Upper lobe of right lung (tissue), 1 donor: Measurements from ENCODE around the gene NRP1. TPM values are rescaled to one million over a fixed set of nuclear protein-coding genes. Genes with fewer than 3 reads are reported as not detected.
A peak's percentile ranks its signal among the peaks of the same experiment; 100 is the strongest.

Experiments
- ATAC-seq: fragments of 200-7000 bp; cut with Tn5 transposase; one replicate; pipeline ENCODE4 v1.9.1; 2020; ENCODE audit warnings: mild to moderate bottlenecking, moderate library complexity
- DNase-seq: peaks from one replicate; pipeline ENCODE4 v3.0.0-alpha.2; 2020
- H3K27ac ChIP-seq: fragments of 200-600 bp; one replicate; pipeline ENCODE4 v1.8.0; 2022
- H3K27me3 ChIP-seq: fragments of 200-600 bp; one replicate; pipeline ENCODE4 v1.8.0; 2022; ENCODE audit warnings: mild to moderate bottlenecking
- H3K36me3 ChIP-seq: fragments of 200-600 bp; one replicate; pipeline ENCODE4 v1.8.0; 2022
- H3K4me1 ChIP-seq: fragments of 200-600 bp; one replicate; pipeline ENCODE4 v1.8.0; 2022
- H3K4me3 ChIP-seq: fragments of 200-600 bp; one replicate; pipeline ENCODE4 v1.8.0; 2022; ENCODE audit warnings: mild to moderate bottlenecking
- H3K9me3 ChIP-seq: fragments of 200-600 bp; one replicate; pipeline ENCODE4 v1.8.0; 2022
- intact Hi-C: fragments of 100-400 bp; cut with DNase I; formaldehyde crosslinking; loops from one replicate; pipeline ENCODE4 v1.11.0; 2022
- total RNA-seq: library from RNA; stranded (reverse); fragmentation: NEBNext Ultra II Directional; extraction: Animal tissue kit (Norgen Biotek cat#: 25700); gene quantifications from one replicate; pipeline ENCODE4 v1.2.1, GENCODE V29; 2021
- TF ChIP-seq, protein P1 (sequence below): fragments of 200-600 bp; IDR thresholded peaks from one replicate; pipeline ENCODE4 v1.8.0; 2022; ENCODE audit warnings: antibody characterized with exemption
- donor health status: DM: no; HTN: yes; CAD: no; lungs with severe emphysema.

NRP1 gene
- total RNA-seq, 1 donor from 2014 or later, result 139 TPM

GRCh38 chr10:33257439-33258080 lies 76.9 kb downstream of the NRP1 start:
- TF ChIP-seq, protein P1, sequence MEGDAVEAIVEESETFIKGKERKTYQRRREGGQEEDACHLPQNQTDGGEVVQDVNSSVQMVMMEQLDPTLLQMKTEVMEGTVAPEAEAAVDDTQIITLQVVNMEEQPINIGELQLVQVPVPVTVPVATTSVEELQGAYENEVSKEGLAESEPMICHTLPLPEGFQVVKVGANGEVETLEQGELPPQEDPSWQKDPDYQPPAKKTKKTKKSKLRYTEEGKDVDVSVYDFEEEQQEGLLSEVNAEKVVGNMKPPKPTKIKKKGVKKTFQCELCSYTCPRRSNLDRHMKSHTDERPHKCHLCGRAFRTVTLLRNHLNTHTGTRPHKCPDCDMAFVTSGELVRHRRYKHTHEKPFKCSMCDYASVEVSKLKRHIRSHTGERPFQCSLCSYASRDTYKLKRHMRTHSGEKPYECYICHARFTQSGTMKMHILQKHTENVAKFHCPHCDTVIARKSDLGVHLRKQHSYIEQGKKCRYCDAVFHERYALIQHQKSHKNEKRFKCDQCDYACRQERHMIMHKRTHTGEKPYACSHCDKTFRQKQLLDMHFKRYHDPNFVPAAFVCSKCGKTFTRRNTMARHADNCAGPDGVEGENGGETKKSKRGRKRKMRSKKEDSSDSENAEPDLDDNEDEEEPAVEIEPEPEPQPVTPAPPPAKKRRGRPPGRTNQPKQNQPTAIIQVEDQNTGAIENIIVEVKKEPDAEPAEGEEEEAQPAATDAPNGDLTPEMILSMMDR, result no peak
- intact Hi-C loops, result no loop called here
- no peak overlapping the region for H3K4me3 ChIP-seq
- no peaks in the 10 kb centered on the region for H3K27me3 ChIP-seq
- no peaks in the 10 kb centered on the region for H3K9me3 ChIP-seq
- peaks cover 40% of the 10 kb centered on the region for H3K36me3 ChIP-seq
- peaks cover 8% of the 10 kb centered on the region for H3K4me1 ChIP-seq
- no peak for DNase-seq
- peak; percentile 36 for ATAC-seq
- H3K27ac ChIP-seq, result no peak overlapping the region

DNA sequence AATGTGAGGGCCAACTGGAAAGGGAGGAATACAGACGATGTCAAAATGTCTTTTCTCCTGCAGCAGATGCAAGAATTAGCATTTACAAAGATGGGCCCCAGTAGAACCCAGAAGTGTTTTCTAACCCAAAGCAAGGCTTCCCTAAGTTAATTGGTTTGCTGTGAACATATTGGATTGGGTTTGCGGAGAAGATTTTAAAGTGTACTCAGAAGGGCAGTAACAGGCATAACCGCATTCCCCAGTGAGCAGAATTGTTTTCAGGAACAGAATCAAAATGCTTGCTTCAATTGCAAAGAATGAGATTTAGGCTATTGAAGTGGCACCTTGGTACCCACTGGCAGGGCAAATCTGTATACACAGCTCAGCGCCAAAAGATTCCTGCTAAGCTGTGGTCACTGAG lies 78.0 kb downstream of the NRP1 start:
- TF ChIP-seq, protein P1, result no peak
- DNase-seq, result no peak
- H3K4me3 ChIP-seq, result no peak overlapping the region
- no peaks in the 10 kb centered on the region for H3K27me3 ChIP-seq
- H3K27ac ChIP-seq, result no peak overlapping the region
- H3K9me3 ChIP-seq, result no peaks in the 10 kb centered on the region
- peaks cover 13% of the 10 kb centered on the region for H3K4me1 ChIP-seq
- ATAC-seq, result no peak
- H3K36me3 ChIP-seq, result peaks cover 41% of the 10 kb centered on the region
- intact Hi-C loops, result no loop called here

DNA sequence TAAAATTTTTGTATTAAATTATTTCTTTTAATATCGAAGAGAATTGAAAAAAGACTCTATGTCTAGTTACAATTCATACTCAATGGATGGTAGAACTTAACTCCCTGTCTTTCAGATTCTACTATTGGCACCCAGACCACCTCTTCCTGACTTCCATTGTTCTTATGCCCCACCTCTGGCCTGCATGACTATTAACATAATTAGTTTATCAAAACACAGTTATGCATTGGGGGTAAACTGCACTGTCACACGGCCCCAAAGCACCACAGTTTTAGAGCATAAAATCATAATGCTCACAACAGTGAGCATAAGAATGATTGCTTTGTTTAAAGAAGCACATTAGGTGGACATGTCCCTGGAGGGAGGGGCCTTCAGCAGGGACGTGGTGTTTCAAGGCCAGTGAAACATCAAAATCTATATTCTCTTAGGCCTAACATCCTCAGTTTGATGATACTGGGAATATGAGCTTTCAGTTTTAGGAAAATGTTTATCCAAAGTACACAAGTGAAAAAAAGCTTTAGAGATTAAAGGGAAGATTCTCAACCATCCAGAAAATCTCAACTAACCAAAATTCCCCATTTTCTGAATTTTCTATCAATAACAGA lies 79.8 kb downstream of the NRP1 start:
- peaks cover 53% of the 10 kb centered on the region for H3K36me3 ChIP-seq
- TF ChIP-seq, protein P1, result no peak
- ATAC-seq, result no peak

GRCh38 chr10:33253411-33253810 lies 81.1 kb downstream of the NRP1 start:
- intact Hi-C loops, result no loop called here
- Histone ChIP-seq H3K4me1 (peaks cover 28% of the 10 kb centered on the region), H3K4me3 (no peak overlapping the region), H3K27me3 (no peaks in the 10 kb centered on the region), H3K9me3 (no peaks in the 10 kb centered on the region), H3K27ac (no peak overlapping the region), H3K36me3 (peaks cover 49% of the 10 kb centered on the region)
- TF ChIP-seq, protein P1, result no peak
- no peak for DNase-seq
- ATAC-seq, result no peak

More for the DNA sequence above, 79.8 kb downstream of the NRP1 start:
- Histone ChIP-seq H3K27me3 (no peaks in the 10 kb centered on the region), H3K4me3 (no peak overlapping the region), H3K4me1 (peaks cover 22% of the 10 kb centered on the region), H3K9me3 (no peaks in the 10 kb centered on the region), H3K27ac (no peak overlapping the region)
- DNase-seq, result no peak
- intact Hi-C loops, result no loop called here

DNA sequence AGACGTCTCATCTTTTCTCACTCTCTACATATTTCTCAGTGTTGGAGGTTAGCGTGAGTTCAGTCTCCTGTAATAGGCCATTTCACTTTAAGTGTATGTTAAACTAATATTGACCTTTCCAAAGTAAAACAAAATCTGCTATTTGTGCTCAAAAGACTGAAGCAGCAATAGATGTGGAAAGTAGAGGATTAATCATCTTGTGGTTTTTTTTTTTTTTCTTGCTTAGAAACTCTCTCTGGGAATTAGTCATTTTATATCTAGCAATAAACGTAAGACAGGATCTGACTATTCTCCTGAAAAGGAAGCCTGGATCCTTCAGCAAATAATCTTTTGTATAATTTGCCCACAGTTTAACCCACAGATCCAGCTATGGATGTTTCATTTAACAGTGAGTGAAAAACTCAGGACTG lies 81.7 kb downstream of the NRP1 start:
- ATAC-seq, result no peak
- TF ChIP-seq, protein P1, result no peak

More for the DNA sequence above, 81.7 kb downstream of the NRP1 start:
- DNase-seq, result no peak
- Histone ChIP-seq H3K4me3 (no peak overlapping the region), H3K27me3 (no peaks in the 10 kb centered on the region), H3K9me3 (no peaks in the 10 kb centered on the region), H3K36me3 (peaks cover 54% of the 10 kb centered on the region), H3K4me1 (peaks cover 34% of the 10 kb centered on the region), H3K27ac (no peak overlapping the region)
- intact Hi-C loops, result no loop called here
